Activated CD4-positive, alpha-beta T cell treated with anti-CD3 and anti-CD28 coated beads for 24 hours (primary cell): ENCODE data around the gene FYB1.

Experiments
- DNase-seq, 2 donors: peaks; one replicate each; pipeline ENCODE4 v3.0.0-alpha.2; 2020; ENCODE audit warnings: low read depth in 2 of 2

Gene FYB1

DNA sequence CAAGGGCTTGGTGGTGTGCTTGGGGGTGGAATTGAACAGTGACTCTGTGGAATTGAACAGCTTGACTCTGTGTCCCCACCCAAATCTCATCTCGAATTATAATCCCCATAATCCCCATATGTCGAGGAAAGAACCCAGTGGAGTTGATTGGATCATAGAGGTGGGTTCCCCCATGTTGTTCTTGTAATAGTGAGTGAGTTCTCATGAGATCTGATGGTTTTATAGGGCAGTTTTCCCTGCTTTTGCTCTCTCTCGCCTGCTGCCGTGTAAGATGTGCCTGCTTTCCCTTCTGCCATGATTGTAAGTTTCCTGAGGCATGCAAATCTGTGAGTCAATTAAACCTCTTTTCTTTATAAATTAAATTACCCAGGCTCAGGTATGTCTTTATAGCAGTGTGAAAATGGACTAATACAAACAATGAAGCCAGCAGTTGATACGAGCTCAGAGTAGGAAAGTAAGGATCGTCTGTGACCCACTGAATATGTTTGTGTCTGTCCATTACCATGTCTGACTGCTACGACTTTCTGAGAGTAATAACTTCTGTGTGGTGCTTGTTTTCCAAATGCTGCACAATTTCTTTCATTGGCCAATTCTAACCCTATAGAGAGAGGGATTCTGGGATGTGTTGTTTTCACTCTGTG, 127.3 kb downstream of the FYB1 start:
- no peak for DNase-seq

DNA sequence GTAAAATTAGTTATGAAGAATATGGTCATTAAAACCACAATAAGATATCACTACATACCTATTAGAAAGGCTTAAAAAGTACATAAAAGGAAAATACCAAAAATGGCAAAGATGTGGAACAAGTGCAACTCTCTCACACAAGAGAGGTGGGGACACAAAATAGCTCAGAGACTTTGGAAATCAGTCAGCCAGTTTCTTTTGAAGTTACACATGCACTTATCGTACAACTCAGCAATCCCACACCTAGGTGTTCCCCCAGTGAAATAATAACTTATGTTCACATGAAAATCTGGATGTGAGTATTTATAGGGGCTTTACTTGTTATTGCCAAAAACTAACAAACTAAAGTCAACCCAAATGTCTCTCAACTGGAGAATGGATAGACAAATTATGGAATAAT, 135.4 kb downstream of the FYB1 start:
- DNase-seq = no peak

GRCh38 chr5:39082995-39083394, 136.4 kb downstream of the FYB1 start:
- no peak for DNase-seq

DNA sequence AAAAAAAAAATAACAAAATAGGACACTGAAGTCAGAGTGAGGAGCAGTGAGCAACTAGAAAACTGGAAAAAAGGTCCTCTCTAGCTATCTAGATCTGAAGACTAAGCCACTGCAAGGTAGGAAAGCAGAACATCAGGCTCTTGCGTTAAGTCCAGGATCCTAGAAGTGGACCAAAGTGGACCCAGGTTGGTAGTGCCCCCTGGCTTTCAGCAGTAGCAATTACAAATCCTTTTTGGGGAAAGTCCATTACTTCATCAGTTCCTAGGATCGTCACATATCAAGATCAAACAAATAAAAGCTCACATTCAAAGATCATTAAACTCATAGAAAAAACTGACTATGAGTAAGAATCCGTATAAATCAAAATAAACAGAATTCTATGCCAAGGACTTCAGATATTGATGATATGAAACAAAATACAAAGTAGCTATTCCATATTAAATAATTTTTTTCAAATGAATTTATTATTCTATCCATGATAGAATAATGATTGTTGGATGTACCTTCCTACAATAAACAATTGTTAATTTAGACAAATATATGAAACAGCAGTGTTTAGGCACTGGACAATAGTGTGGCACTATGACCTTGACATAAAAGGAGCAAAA, 138.7 kb downstream of the FYB1 start:
- no peak for DNase-seq

DNA sequence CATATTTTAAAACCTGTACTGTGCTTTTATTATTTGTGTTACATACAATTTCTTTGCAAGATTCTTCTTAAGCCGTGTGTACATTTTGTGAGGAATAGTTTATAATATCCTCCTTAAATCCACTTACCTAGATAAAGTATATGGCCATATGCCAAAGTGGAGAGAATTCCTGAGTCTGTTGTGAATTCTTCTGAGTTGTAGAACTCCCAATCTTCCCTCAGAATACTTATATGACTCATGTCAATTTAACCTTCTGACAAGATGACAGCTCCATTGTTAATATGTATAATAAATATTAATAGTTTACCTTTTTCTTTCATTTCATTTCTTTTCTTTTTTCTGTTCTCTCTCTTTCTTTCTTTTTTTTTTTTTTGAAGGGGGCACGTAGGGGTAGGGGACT, 139.2 kb downstream of the FYB1 start:
- DNase-seq = no peak

GRCh38 chr5:39079147-39079546, 140.2 kb downstream of the FYB1 start:
- DNase-seq = no peak

DNA sequence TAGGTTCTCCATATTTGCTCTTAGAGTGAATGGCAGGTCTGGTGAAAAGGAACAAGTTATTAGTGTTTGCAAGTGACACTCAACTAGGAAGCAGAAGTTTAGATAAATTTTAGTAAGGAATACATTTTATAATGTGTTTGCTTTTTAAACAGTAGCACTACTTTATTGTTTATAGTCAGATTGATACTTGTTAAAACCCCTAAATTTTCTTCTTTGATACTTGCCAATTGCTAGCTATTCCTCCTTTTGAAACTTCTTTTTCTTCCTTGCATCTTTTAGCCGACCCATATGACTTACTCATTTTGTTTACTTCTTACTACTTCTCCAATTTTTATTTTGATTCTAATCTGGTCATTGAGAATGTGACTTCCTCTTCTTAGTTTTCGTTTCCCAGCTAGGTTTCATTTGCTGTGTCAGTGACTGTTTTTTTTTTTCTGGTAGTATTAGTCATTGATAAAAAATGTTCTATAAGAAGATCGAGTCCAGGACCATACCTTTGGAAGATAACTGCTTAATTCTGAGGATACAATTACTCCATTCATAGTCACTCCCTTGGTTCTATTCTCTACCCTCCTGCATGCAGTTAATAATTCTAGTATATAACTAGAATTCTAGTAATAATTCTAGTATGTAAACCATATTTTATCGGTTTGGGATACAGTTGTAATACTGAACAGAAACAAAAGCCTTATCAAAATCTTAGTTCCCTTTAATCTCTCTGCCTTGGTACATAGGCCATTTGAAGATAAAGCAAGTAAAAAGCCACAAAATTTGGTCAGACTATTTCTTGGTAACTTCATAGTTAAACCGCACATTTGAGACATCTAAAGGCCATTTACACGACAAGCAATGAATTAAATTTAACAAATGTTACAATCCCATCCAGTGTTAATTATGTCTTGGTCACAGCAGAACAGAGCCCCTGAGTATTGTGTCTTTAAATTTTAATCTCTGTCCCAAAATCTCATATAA, 142.3 kb downstream of the FYB1 start:
- no peak for DNase-seq

GRCh38 chr5:39076101-39076756, 143.1 kb downstream of the FYB1 start:
- DNase-seq = no peak

GRCh38 chr5:39074017-39074814, 145.1 kb downstream of the FYB1 start, which contains the start of gene RICTOR:
Gene RICTOR, minus strand, starts transcription at chr5:39074399. Its CDS starts 22 bp downstream, at chr5:39074377.
- DNase-seq = peak; percentile 86 to 89

DNA sequence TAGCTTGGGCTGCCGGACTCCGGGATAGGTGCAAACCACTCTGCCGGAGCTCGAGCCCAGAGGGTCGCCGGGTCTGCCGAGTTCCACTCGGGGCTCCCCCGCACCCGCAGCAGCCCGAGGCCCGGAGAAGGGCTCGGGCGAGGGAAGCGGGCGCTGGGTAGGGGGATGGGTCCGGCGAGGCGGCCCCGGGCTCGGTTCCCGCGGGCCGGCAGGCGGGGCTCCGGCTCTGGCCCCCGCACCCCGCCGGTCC, 145.7 kb downstream of the FYB1 start:
- peak in 1 of 2 donors; percentile 10 for DNase-seq

DNA sequence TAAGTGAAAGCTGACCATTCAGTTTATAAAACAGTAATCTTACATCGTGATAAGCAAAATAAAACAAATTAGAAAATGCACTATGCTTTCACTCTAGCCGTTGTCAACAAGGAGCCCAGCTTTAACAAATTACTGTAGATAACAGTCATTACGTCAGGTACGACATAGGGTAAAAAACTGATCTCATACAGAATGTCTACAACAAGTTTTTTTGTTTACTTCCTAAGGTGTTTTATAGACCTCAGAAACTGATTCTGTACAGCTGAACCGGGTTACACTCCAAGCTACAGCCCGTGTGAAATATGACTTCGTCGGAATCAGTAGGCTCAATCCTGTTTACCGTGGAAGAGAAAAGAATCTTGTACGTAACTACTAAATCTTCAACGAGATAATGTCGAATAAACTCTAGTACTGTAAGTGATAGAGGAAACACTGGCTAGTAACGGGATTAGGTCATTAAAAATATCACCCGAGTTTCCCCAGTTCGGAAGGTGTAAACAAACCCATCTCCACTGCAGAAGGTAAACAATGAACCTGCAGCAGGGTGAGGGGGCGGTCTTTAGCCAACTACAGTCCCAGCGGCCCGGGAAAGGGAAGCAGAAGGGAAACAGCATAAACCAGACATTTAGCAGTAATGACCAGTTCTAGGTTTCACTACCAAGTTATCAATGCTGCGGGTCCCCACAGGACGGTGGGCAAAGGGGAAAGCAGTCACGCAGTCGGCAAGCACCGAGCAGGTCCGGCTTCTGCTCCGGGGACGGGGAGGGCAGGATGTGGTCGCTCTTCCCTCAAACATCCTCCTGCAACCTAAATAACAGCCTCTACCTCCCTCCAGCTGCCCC, 146.2 kb downstream of the FYB1 start:
- DNase-seq = peak in 1 of 2 donors; percentile 20

DNA sequence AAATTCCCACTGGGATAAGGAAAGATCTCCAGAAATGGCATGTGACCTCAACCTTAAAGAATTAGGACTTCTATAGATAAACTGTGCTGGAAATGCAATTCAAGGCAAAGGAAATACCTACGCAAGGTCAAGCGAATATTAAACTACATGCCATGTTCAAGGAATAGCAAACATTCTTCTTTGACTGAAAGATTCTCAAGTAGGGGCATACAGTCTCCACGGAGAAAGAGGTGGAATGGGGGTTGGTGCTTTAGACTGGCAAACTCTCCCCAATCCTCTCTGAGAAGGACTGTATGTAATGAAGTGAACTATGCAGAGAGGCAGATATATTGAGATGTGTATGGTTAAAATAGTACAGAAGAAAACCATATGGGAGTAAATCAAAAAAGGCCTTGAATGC, 151.3 kb downstream of the FYB1 start:
- DNase-seq = no peak

- no peak for DNase-seq
These were observed 154.9 kb downstream of the FYB1 start for GRCh38 chr5:39064450-39064849.

DNA sequence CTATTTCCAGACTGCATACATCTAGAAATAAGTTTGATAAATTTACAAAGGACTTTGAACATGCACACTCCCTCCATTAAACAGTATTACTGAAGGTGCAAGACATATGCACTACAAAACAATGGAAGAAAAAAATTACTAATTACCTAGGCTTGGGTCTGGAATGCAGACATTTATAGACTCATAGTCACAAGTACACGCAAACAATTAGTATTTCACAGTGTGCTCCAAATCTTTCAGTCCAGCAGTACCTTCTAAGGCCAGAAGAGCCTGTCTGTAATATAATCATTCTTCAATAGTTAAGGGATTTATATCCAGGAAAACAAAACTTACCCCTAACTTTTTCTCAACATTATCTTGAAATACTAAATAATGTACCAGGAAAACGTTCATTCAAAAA, 156.3 kb downstream of the FYB1 start:
- no peak for DNase-seq

GRCh38 chr5:39062530-39062929, 156.8 kb downstream of the FYB1 start:
- DNase-seq = no peak

GRCh38 chr5:39062104-39062503, 157.3 kb downstream of the FYB1 start:
- DNase-seq = no peak

GRCh38 chr5:39059064-39059463, 160.3 kb downstream of the FYB1 start:
- DNase-seq = no peak

- DNase-seq = no peak
These were observed 161.0 kb downstream of the FYB1 start for GRCh38 chr5:39058178-39058921.

DNA sequence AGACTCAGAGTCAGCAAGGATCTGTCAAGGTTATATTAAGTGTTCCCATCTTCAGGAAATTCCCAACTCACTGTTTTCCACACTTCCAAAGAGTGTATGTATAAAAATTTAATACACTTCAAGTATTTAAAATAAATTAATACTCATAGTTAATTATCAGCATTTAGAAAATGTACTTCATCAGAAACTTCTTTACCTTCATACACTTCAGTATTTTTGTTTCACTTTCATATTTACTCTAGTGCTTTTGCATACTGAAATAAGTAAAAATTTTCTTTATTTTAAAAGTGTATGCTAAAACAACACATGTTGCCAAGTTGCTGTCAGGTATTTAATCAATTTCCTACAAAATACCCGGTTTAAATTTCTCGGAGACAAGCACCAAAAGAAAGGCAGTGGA, 161.6 kb downstream of the FYB1 start:
- DNase-seq = no peak
